Measurements from ENCODE around the gene TOLLIP.

GRCh38 chr11:1254086-1254648 is 55.3 kb downstream of the TOLLIP start:
- TF ChIP-seq POLR2A (IDR thresholded peaks at IDR 0.05; ENCODE audit: extremely low read depth, insufficient read length) (no peak), CTCF (IDR thresholded peaks at IDR 0.05; ENCODE audit: low read depth, low read length) (no peak)
